Measurements from ENCODE around the gene MROH9. TPM values are rescaled to one million over a fixed set of nuclear protein-coding genes. Genes with fewer than 3 reads are reported as not detected.
"Not testable (repeated sequence)": the region's sequence is repeated elsewhere in the genome, so short reads cannot be mapped to it uniquely, and the experiment has no call there.

MROH9 gene
- total RNA-seq, 1 experiment from 2014 or later: not detected

DNA sequence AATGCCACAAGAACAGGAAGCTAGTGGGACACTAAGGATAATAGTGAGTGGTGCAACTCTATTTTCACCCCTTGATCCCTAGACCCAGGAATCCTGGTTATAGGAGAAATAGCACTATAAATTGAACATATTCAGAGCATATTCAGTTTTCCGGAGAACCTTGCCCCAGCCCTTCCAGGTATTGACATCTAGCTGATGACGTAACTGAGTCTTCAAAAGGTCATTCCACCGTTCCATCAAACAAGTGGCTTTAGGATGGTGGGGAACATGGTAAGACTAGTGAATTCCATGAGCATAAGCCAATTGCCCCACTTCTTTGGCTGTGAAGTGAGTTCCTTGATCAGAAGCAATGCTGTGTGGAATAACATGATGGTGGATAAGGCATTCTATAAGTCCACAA lies 2.9 kb downstream of the MROH9 start:
- ChIA-PET RAD21 (ENCODE audit: low non-redundant PET in 1 of 2, low total read pairs in 2 of 2, uncharacterized antibody in 2 of 2, unreplicated experiment in 2 of 2) (no interaction called here), POLR2A (no interaction called here), CTCF (no interaction called here)
- Histone ChIP-seq H3K4me3 (replicated peaks in 1 of 2; ENCODE audit: low read depth in 1 of 2, low read length in 2 of 2) (no peak overlapping the region), H4K20me1 (ENCODE audit: insufficient read depth) (no peaks in the 10 kb centered on the region), H3K79me2 (ENCODE audit: insufficient read depth, low read length) (no peaks in the 10 kb centered on the region), H3K27me3 (ENCODE audit: insufficient read depth, low read length) (no peaks in the 10 kb centered on the region), H2AFZ (ENCODE audit: low read depth, low read length, poor library complexity, severe bottlenecking) (no peak overlapping the region), H3K4me2 (ENCODE audit: low read length) (no peak overlapping the region), H3K9me2 (ENCODE audit: insufficient read depth) (no peaks in the 10 kb centered on the region), H3K4me1 (ENCODE audit: control insufficient read depth in 1 of 2, insufficient read depth in 2 of 2, low read length in 2 of 2) (no peaks in the 10 kb centered on the region), H3K9me3 (ENCODE audit: control insufficient read depth in 1 of 2, insufficient read depth in 1 of 2, low read depth in 1 of 2, low read length in 2 of 2) (no peaks in the 10 kb centered on the region), H3K9ac (ENCODE audit: low read length) (no peak overlapping the region), H3K36me3 (ENCODE audit: control insufficient read depth in 1 of 2, insufficient read depth in 2 of 2, low read length in 2 of 2) (no peaks in the 10 kb centered on the region), H3K27ac (ENCODE audit: low read depth, low read length) (no peak overlapping the region)
- DNase-seq (ENCODE audit: low read depth, low spot score): no peak
- ATAC-seq: no peak
- intact Hi-C loops (cut with micrococcal nuclease): no loop called here
- TF ChIP-seq, protein P1, sequence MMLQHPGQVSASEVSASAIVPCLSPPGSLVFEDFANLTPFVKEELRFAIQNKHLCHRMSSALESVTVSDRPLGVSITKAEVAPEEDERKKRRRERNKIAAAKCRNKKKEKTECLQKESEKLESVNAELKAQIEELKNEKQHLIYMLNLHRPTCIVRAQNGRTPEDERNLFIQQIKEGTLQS (IDR thresholded peaks at IDR 0.05): no peak
- no peak for TF ChIP-seq TCF7L2 (IDR thresholded peaks at IDR 0.05; ENCODE audit: borderline replicate concordance, extremely low read depth, insufficient read depth, insufficient read length)
- TF ChIP-seq, protein P2, sequence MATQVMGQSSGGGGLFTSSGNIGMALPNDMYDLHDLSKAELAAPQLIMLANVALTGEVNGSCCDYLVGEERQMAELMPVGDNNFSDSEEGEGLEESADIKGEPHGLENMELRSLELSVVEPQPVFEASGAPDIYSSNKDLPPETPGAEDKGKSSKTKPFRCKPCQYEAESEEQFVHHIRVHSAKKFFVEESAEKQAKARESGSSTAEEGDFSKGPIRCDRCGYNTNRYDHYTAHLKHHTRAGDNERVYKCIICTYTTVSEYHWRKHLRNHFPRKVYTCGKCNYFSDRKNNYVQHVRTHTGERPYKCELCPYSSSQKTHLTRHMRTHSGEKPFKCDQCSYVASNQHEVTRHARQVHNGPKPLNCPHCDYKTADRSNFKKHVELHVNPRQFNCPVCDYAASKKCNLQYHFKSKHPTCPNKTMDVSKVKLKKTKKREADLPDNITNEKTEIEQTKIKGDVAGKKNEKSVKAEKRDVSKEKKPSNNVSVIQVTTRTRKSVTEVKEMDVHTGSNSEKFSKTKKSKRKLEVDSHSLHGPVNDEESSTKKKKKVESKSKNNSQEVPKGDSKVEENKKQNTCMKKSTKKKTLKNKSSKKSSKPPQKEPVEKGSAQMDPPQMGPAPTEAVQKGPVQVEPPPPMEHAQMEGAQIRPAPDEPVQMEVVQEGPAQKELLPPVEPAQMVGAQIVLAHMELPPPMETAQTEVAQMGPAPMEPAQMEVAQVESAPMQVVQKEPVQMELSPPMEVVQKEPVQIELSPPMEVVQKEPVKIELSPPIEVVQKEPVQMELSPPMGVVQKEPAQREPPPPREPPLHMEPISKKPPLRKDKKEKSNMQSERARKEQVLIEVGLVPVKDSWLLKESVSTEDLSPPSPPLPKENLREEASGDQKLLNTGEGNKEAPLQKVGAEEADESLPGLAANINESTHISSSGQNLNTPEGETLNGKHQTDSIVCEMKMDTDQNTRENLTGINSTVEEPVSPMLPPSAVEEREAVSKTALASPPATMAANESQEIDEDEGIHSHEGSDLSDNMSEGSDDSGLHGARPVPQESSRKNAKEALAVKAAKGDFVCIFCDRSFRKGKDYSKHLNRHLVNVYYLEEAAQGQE (IDR thresholded peaks at IDR 0.05; ENCODE audit: low read depth): no peak
- no peak for TF ChIP-seq POLR2A (IDR thresholded peaks at IDR 0.05; ENCODE audit: borderline replicate concordance, extremely low read depth, insufficient read depth, insufficient read length)
- BruUV-seq (replicated peaks): no TSS peak

DNA sequence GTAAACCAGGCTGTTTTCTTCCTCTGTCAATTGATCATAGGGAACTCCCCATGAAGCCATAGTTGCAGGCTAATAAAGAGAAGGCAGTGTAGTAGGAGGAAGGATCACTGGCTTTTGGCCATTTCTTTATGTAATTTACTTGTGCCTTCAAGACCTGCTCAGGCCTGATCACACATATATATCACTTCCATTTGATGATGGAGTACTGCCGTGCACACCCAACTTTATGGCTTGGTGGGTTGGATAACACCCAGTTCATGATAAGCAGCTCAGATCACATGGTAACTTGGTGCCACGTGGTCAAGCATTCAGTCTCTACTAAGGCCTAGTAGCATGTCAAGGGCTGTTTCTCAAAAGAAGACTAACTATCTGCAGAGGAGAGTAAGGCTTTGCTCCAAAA lies 4.1 kb downstream of the MROH9 start:
- ChIA-PET CTCF (no interaction called here), RAD21 (ENCODE audit: low non-redundant PET in 1 of 2, low total read pairs in 2 of 2, uncharacterized antibody in 2 of 2, unreplicated experiment in 2 of 2) (no interaction called here), POLR2A (no interaction called here)
- Histone ChIP-seq H3K79me2 (ENCODE audit: insufficient read depth, low read length) (no peaks in the 10 kb centered on the region), H3K27ac (ENCODE audit: low read depth, low read length) (no peak overlapping the region), H3K9me2 (ENCODE audit: insufficient read depth) (no peaks in the 10 kb centered on the region), H3K4me3 (replicated peaks in 1 of 2; ENCODE audit: low read depth in 1 of 2, low read length in 2 of 2) (no peak overlapping the region), H3K27me3 (ENCODE audit: insufficient read depth, low read length) (no peaks in the 10 kb centered on the region), H3K4me2 (ENCODE audit: low read length) (no peak overlapping the region), H4K20me1 (ENCODE audit: insufficient read depth) (no peaks in the 10 kb centered on the region), H3K9ac (ENCODE audit: low read length) (no peak overlapping the region), H3K36me3 (ENCODE audit: control insufficient read depth in 1 of 2, insufficient read depth in 2 of 2, low read length in 2 of 2) (no peaks in the 10 kb centered on the region), H3K4me1 (ENCODE audit: control insufficient read depth in 1 of 2, insufficient read depth in 2 of 2, low read length in 2 of 2) (no peaks in the 10 kb centered on the region), H2AFZ (ENCODE audit: low read depth, low read length, poor library complexity, severe bottlenecking) (no peak overlapping the region), H3K9me3 (ENCODE audit: control insufficient read depth in 1 of 2, insufficient read depth in 1 of 2, low read depth in 1 of 2, low read length in 2 of 2) (no peaks in the 10 kb centered on the region)
- DNase-seq (ENCODE audit: low read depth, low spot score) (no peak), ATAC-seq (no peak)
- no TSS peak for BruUV-seq (replicated peaks)
- intact Hi-C loops (cut with micrococcal nuclease): no loop called here
- TF ChIP-seq YY1 (IDR thresholded peaks at IDR 0.05; ENCODE audit: extremely low read depth, insufficient replicate concordance, low read depth, low read length) (no peak), POLR2AphosphoS5 (IDR thresholded peaks at IDR 0.05; ENCODE audit: low read depth, low read length) (no peak), CBX3 (IDR thresholded peaks at IDR 0.05; ENCODE audit: low read depth) (no peak), EZH2 (IDR thresholded peaks at IDR 0.05) (no peak), SIN3A (IDR thresholded peaks at IDR 0.05; ENCODE audit: low read depth) (no peak), EGR1 (IDR thresholded peaks at IDR 0.05; ENCODE audit: low read depth) (no peak), SP1 (IDR thresholded peaks at IDR 0.05; ENCODE audit: low read depth) (no peak)
- TF ChIP-seq, protein P1 (IDR thresholded peaks at IDR 0.05): no peak

DNA sequence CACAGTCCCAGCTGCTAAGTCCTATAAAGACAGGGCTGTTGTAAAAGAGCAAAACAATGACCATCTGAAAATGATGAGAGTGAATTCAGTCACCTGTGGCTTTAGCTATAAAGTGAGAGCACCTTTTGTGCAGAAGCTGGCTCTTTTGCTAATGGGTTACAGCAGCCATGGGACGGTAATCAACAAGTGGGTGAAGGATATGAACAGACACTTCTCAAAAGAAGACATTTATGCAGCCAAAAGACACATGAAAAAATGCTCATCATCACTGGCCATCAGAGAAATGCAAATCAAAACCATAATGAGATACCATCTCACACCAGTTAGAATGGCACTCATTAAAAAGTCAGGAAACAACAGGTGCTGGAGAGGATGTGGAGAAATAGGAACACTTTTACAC lies 16.4 kb downstream of the MROH9 start:
- POLR2A ChIA-PET; BruUV-seq (replicated peaks); H3K9me3 ChIP-seq (ENCODE audit: control insufficient read depth in 1 of 2, insufficient read depth in 1 of 2, low read depth in 1 of 2, low read length in 2 of 2): not testable (repeated sequence)

More for the DNA sequence above, 16.4 kb downstream of the MROH9 start:
- intact Hi-C loops (cut with micrococcal nuclease); DNase-seq (ENCODE audit: low read depth, low spot score); H4K20me1 ChIP-seq (ENCODE audit: insufficient read depth); H3K27ac ChIP-seq (ENCODE audit: low read depth, low read length); H2AFZ ChIP-seq (ENCODE audit: low read depth, low read length, poor library complexity, severe bottlenecking); H3K9ac ChIP-seq (ENCODE audit: low read length); H3K4me3 ChIP-seq (replicated peaks in 1 of 2; ENCODE audit: low read depth in 1 of 2, low read length in 2 of 2); H3K27me3 ChIP-seq (ENCODE audit: insufficient read depth, low read length); ATAC-seq; H3K79me2 ChIP-seq (ENCODE audit: insufficient read depth, low read length); CTCF ChIA-PET; H3K9me2 ChIP-seq (ENCODE audit: insufficient read depth); RAD21 ChIA-PET (ENCODE audit: low non-redundant PET in 1 of 2, low total read pairs in 2 of 2, uncharacterized antibody in 2 of 2, unreplicated experiment in 2 of 2); H3K4me1 ChIP-seq (ENCODE audit: control insufficient read depth in 1 of 2, insufficient read depth in 2 of 2, low read length in 2 of 2); H3K4me2 ChIP-seq (ENCODE audit: low read length); H3K36me3 ChIP-seq (ENCODE audit: control insufficient read depth in 1 of 2, insufficient read depth in 2 of 2, low read length in 2 of 2): not testable (repeated sequence)

Data from HCT116 (cell line).